OCI-M2 (cell line): ENCODE results near the gene REXO4.
"Not testable (repeated sequence)": the region's sequence is repeated elsewhere in the genome, so short reads cannot be mapped to it uniquely, and the experiment has no call there.

Experiments used
- DNase-seq: peaks from one replicate; lab custom pipeline; 2025; ENCODE audit not compliant: unreplicated experiment; lab: John Stamatoyannopoulos, UW

REXO4 gene

GRCh38 chr9:133451865-133452264 lies 34.1 kb upstream of the REXO4 start:
- not testable (repeated sequence) for DNase-seq

DNA sequence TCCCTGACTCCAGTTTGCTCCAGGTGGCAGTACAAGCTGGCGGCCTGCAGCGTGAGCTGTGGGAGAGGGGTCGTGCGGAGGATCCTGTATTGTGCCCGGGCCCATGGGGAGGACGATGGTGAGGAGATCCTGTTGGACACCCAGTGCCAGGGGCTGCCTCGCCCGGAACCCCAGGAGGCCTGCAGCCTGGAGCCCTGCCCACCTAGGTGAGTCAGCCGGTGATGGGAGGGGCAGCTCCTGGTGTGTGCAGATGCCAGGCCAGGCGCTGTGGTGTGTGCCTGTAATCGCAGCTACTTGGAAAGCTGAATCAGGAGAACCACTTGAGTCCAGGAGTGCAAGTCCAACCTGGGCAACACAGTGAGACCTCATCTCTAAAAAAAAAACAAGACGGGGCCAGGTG lies 31.9 kb upstream of the REXO4 start:
- DNase-seq = no peak

GRCh38 chr9:133448487-133448972 lies 30.7 kb upstream of the REXO4 start:
- no peak for DNase-seq

GRCh38 chr9:133445293-133445969 lies 27.6 kb upstream of the REXO4 start:
- DNase-seq = no peak

DNA sequence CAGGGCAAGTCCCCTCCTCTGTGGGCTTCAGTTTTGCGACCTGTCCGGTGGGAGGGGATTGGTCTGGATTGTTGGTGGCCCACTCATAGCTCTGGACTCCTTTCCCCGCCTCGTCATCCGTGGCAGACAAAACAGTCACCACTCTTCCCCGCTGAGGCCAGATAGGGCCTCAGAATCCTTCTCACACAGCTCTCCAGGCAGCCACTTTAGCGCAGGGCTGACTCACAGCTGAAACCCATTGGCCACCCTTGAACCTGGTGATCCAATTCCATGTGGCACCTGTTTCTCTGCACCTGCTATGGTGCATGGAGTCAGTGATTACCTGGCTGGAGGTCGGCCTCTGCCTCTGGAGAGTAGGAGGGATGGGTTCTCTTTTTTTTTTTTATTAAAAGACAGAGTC lies 26.2 kb upstream of the REXO4 start:
- no peak for DNase-seq

DNA sequence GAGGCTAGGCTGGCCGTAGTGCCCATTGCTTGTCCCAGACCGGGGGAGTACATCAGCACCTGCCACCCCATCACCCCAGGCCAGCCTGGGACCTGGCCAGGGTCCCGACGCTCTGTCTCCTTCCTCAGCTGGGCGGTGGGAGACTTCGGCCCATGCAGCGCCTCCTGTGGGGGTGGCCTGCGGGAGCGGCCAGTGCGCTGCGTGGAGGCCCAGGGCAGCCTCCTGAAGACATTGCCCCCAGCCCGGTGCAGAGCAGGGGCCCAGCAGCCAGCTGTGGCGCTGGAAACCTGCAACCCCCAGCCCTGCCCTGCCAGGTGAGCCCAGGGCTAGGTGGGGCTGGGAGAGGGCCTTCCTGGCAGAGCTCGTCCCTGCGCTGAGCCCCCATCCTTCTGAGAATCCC lies 25.4 kb upstream of the REXO4 start:
- no peak for DNase-seq

DNA sequence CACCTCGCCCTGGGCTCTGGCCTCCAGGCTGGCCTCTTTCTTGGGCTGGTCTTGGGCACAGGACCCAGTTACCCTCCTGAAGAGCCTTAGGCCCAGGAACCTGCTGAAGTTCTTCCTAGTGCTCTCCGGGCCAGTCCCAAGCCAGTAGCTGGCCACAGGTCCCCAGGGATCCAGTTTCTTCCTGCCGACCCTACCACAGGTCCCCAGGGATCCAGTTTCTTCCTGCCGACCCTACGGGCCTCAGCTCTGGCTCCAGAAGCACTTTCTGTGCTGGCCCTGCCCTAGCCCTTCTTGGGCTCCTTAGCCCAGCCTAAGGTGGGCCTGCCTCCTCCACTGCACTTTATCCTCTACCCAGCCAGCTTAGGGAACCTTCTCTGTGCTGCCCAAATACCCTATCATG lies 23.8 kb upstream of the REXO4 start:
- DNase-seq = no peak

- DNase-seq = no peak
Measured at GRCh38 chr9:133440874-133441273, 23.1 kb upstream of the REXO4 start.

DNA sequence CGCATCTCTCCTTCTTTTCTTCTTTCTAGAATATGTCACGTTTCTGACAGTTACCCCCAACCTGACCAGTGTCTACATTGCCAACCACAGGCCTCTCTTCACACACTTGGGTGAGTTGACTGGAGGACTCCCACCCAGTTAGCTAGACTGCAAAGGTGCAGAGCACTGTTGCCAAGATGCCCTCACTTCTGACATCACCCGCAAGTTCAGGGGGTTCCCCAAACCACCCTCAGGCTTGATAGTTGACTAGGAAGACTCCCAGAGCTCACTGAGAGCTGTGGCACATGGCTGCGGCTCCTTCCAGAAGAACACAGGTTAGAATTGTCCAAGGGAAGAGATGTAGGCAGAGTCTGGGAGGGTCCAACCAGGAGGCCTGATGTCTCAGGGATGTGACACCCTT lies 21.5 kb upstream of the REXO4 start:
- no peak for DNase-seq

DNA sequence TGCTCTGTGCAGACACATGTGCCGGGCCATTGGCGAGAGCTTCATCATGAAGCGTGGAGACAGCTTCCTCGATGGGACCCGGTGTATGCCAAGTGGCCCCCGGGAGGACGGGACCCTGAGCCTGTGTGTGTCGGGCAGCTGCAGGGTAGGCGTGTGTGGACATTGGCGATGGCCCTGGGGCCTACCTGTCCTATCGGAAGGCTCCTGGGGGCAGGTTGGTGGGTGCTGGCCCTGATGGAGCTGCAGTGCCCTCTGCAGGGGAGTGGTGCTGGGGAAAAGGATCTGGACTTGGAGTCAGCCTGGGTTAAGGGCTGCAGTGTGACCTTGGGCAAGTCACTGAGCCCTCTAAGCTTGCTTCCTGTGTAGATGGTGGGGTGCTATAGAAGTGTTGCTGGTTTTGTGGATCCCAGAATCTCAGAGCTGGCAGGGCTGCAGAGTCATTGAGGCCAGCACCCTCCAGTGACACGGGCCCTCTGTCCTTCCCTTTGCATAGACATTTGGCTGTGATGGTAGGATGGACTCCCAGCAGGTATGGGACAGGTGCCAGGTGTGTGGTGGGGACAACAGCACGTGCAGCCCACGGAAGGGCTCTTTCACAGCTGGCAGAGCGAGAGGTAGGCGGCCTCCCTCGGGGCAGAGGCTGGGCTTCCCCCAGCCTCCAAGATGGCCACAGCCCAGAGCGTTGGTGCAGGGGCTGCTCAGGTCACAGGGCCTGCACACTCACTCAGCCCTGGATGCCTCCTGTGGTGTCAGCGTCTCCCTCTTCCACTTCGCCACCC lies 20.1 kb upstream of the REXO4 start:
- DNase-seq = no peak

- DNase-seq = no peak
Measured at GRCh38 chr9:133436681-133437080, 18.9 kb upstream of the REXO4 start.

DNA sequence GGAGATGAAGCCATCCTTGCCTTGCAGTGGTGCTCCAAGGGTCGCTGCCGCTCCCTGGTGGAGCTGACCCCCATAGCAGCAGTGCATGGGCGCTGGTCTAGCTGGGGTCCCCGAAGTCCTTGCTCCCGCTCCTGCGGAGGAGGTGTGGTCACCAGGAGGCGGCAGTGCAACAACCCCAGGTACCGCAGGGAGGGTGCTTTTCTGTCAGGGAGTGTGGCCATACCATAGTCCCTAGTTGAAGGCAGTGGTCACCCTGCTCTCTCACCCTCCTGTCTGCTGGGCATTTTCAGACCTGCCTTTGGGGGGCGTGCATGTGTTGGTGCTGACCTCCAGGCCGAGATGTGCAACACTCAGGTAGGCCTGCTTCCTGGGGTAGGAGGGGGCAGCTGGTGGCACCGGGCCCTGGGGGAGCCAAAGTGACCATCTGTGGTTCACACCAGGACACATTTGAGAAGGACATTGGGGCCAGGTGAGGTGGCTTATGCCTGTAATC lies 15.6 kb upstream of the REXO4 start:
- DNase-seq = no peak

GRCh38 chr9:133430244-133430643 lies 12.4 kb upstream of the REXO4 start:
- DNase-seq = no peak

GRCh38 chr9:133429641-133430161 lies 11.9 kb upstream of the REXO4 start:
- DNase-seq = no peak

GRCh38 chr9:133429214-133429613 lies 11.4 kb upstream of the REXO4 start:
- DNase-seq = no peak

DNA sequence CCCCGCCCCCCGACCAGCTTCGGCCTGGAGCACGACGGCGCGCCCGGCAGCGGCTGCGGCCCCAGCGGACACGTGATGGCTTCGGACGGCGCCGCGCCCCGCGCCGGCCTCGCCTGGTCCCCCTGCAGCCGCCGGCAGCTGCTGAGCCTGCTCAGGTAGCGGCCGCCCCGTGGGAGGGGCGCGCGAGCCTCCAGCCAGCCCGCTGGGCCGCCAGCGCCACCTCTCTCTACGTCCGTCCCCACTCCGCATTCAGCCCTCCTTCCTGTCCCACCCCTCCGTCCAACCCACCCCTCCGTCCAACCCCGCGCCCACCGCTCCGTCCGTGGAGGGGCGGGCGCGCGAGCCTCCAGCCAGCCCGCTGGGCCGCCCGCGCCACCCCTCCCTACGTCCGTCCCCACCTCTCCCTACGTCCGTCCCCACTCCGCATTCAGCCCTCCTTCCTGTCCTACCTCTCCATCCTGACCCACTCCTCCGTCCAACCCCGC lies 10.8 kb upstream of the REXO4 start:
- no peak for DNase-seq

DNA sequence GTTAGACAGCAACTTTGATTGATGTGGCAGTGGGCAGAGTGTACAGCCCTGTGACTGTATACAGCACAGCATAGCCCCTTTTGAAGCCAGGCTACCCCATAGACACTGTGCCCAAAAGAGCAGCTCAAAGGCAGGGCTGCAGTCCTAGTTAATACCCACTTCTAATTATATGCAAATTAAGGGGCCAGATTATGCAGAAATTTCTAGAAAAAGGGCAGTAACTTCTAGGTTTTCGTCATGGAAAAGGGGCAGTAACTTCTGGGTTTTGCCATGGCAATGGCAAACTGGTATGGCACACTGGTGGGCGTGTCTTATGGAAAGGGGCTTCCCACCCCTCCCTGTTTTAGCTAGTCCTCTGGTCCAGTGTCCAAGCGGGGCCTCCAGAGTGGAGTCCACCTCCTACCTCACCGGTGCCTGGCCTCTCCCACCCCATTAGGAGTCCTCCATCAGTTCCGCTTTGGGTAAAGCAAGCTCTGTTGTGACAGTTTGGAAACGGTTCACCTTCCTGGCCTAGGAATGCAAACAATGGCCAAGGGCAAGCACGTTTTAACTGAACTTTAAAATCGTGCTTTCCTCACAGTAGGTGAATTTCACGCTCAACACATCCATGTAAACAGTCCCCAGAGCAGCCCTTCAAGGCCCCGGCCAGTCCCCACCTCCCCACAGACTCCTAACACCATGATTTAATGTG lies 10.0 kb upstream of the REXO4 start:
- no peak for DNase-seq

DNA sequence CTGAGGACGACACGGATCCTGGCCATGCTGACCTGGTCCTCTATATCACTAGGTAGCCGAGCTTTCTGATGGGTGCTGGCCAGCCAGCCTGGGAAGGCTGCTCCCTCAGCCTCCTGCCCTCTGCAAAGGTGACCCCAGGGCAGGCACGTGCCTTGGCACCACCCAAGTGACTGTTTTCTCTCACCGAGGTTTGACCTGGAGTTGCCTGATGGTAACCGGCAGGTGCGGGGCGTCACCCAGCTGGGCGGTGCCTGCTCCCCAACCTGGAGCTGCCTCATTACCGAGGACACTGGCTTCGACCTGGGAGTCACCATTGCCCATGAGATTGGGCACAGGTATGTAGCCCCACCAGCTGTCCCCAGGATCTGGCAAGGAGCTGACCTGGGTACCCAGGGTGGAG lies 8.2 kb upstream of the REXO4 start:
- DNase-seq = no peak

- no peak for DNase-seq
Measured at GRCh38 chr9:133425049-133425632, 7.3 kb upstream of the REXO4 start.

DNA sequence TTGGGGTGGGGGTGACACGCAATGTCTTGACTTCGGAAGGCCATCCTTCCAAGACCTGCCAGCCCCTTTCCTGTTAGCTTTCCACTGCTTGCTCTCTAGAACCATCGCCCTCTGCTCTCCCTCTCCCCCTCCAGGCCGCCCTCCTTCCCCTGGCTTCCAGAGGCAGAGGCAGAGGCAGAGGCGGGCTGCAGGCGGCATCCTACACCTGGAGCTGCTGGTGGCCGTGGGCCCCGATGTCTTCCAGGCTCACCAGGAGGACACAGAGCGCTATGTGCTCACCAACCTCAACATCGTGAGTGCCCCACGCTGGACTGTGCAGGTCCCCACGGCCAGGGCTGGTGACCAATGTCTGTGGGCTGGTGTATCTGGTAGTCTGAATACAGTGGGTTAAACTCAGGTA lies 6.4 kb upstream of the REXO4 start:
- no peak for DNase-seq

DNA sequence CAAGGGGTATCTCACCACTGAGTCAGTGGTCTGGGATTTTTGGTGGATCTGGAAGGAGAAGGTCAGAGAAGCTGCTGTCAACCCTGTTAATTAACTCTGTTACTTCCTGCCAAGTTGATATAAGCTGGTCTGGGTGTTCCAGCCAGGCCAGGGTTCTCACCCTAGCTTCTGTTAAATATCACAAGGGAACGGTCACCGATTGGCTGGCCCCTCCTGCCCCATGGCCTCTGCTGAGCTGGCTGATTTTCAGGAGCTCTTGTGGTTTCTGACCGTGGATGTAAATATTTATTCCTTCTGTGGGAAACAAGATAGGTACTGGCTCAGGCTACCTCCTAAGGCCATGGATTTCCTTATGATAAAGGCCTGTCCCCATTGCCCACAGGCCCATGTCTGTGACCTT lies 5.4 kb upstream of the REXO4 start:
- no peak for DNase-seq
